ENCODE measurements around the gene PLXNC1. TPM values are rescaled to one million over a fixed set of nuclear protein-coding genes. Genes with fewer than 3 reads are reported as not detected.

Gene PLXNC1
- total and polyA plus RNA-seq, 7 experiments from 2014 or later = 2.5 to 57.2 (median 12.6) TPM

DNA sequence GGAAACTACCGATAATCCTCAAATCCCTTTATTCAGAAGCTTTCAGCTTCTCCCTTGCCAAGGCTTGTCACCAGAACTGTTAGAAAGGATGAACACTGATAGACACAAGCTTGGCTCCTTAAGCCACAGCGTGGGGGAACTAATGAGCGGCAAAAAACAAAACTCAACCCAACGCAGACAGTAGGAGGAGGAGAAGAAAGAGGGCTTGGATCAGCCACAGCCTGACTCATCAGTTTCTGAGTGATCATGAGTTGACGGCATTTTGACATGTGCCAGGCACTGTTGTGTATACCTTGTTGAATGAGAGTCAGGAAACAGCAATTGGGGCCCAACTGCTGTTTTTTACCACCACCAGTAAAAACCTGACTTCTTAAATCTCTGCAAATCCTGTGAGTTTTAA is 23.7 kb downstream of the PLXNC1 start:
- CTCF ChIA-PET = no interaction called here
- Histone ChIP-seq H3K27me3 (ENCODE audit: control insufficient read depth in 2 of 2, insufficient read depth in 2 of 2, low read length in 2 of 2) (no peaks in the 10 kb centered on the region), H3K36me3 (ENCODE audit: control insufficient read depth in 2 of 3, insufficient read depth in 3 of 3, low read length in 3 of 3) (no peaks in the 10 kb centered on the region), H3K27ac (ENCODE audit: low read depth, low read length) (no peak overlapping the region), H3K9me3 (ENCODE audit: control insufficient read depth in 2 of 3, low read length in 3 of 3) (no peaks in the 10 kb centered on the region), H3K4me3 (ENCODE audit: low read length) (no peak overlapping the region), H3K4me1 (ENCODE audit: control insufficient read depth in 2 of 2, insufficient read depth in 2 of 2, low read length in 2 of 2) (peaks cover 14 to 27% of the 10 kb centered on the region in 2 donors)
- peak; percentile 46 for ATAC-seq
- H3K4me3 Mint-ChIP-seq = no peak overlapping the region
- POLR2A ChIA-PET = no interaction called here
- H3K9me3 Mint-ChIP-seq = no peaks in the 10 kb centered on the region
- intact Hi-C loops (cut with micrococcal nuclease) = loop anchor here in 1 of 2 donors (2.0 kb wide), 1 partner anchor 21 kb away; no protein-coding TSS in a partner anchor
- DNase-seq = peak in 1 of 9 donors; percentile 36
- no peaks in the 10 kb centered on the region for H3K27me3 Mint-ChIP-seq
- peak overlapping the region in 1 of 9 donors; percentile 18 for H3K27ac Mint-ChIP-seq
- H3K4me1 Mint-ChIP-seq = peaks cover 39 to 72% (median 64%) of the 10 kb centered on the region in 7 donors
- peaks cover 0 to 28% (median 7%) of the 10 kb centered on the region in 5 donors for H3K36me3 Mint-ChIP-seq

GRCh38 chr12:94172973-94173372 is 24.6 kb downstream of the PLXNC1 start:
- Histone ChIP-seq H3K27ac (ENCODE audit: low read depth, low read length) (no peak overlapping the region), H3K27me3 (ENCODE audit: control insufficient read depth in 2 of 2, insufficient read depth in 2 of 2, low read length in 2 of 2) (no peaks in the 10 kb centered on the region), H3K4me3 (ENCODE audit: low read length) (no peak overlapping the region), H3K36me3 (ENCODE audit: control insufficient read depth in 2 of 3, insufficient read depth in 3 of 3, low read length in 3 of 3) (no peaks in the 10 kb centered on the region), H3K9me3 (ENCODE audit: control insufficient read depth in 2 of 3, low read length in 3 of 3) (no peaks in the 10 kb centered on the region), H3K4me1 (ENCODE audit: control insufficient read depth in 2 of 2, insufficient read depth in 2 of 2, low read length in 2 of 2) (peaks cover 14 to 27% of the 10 kb centered on the region in 2 donors)
- intact Hi-C loops (cut with micrococcal nuclease) = loop anchor here in 1 of 2 donors (2.0 kb wide), 1 partner anchor 22 kb away; no protein-coding TSS in a partner anchor
- Mint-ChIP-seq H3K27ac (peak overlapping the region in 1 of 9 donors; percentile 36), H3K36me3 (peaks cover under 1 to 33% (median 12%) of the 10 kb centered on the region in 5 donors), H3K4me3 (no peak overlapping the region), H3K9me3 (peaks cover 0 to 9% (median 2%) of the 10 kb centered on the region in 11 donors), H3K4me1 (peaks cover 39 to 67% (median 59%) of the 10 kb centered on the region in 7 donors), H3K27me3 (peaks cover 0 to 3% (median 0%) of the 10 kb centered on the region in 5 donors)
- POLR2A ChIA-PET = interaction anchor here (0.9 kb wide), 1 partner anchor 90 kb away, joined by 3 read pairs; no protein-coding TSS in a partner anchor
- ATAC-seq (peak; percentile 58), DNase-seq (no peak)
- CTCF ChIA-PET = no interaction called here

- Histone ChIP-seq H3K27ac (ENCODE audit: low read depth, low read length) (no peak overlapping the region), H3K4me3 (ENCODE audit: low read length) (no peak overlapping the region), H3K27me3 (ENCODE audit: control insufficient read depth in 2 of 2, insufficient read depth in 2 of 2, low read length in 2 of 2) (no peaks in the 10 kb centered on the region), H3K4me1 (ENCODE audit: control insufficient read depth in 2 of 2, insufficient read depth in 2 of 2, low read length in 2 of 2) (peaks cover 14 to 27% of the 10 kb centered on the region in 2 donors), H3K9me3 (ENCODE audit: control insufficient read depth in 2 of 3, low read length in 3 of 3) (no peaks in the 10 kb centered on the region), H3K36me3 (ENCODE audit: control insufficient read depth in 2 of 3, insufficient read depth in 3 of 3, low read length in 3 of 3) (no peaks in the 10 kb centered on the region)
- H3K36me3 Mint-ChIP-seq = peaks cover 5 to 38% (median 17%) of the 10 kb centered on the region in 5 donors
- peak overlapping the region in 6 of 10 donors; percentile 6 to 48 (median 29) for H3K4me3 Mint-ChIP-seq
- H3K4me1 Mint-ChIP-seq = peaks cover 32 to 60% (median 51%) of the 10 kb centered on the region in 7 donors
- ATAC-seq (peak; percentile 24), DNase-seq (no peak)
- ChIA-PET POLR2A (interaction anchor here (0.6 to 0.9 kb wide), 4 partner anchors 89 to 1299 kb away, joined by 3 to 4 read pairs (median 3); no protein-coding TSS in a partner anchor), CTCF (interaction anchor here (1.3 kb wide), 1 partner anchor 50 kb away, joined by 6 read pairs; no protein-coding TSS in a partner anchor)
- H3K9me3 Mint-ChIP-seq = peaks cover 0 to 13% (median 5%) of the 10 kb centered on the region in 11 donors
- peaks cover 0 to 3% (median 0%) of the 10 kb centered on the region in 5 donors for H3K27me3 Mint-ChIP-seq
- intact Hi-C loops (cut with micrococcal nuclease) = loop anchor here (1.0 to 2.0 kb wide), 3 partner anchors 23 to 35 kb away; no protein-coding TSS in a partner anchor
- peak overlapping the region in 1 of 9 donors; percentile 50 for H3K27ac Mint-ChIP-seq
Measured at GRCh38 chr12:94173660-94174265, 25.4 kb downstream of the PLXNC1 start.

DNA sequence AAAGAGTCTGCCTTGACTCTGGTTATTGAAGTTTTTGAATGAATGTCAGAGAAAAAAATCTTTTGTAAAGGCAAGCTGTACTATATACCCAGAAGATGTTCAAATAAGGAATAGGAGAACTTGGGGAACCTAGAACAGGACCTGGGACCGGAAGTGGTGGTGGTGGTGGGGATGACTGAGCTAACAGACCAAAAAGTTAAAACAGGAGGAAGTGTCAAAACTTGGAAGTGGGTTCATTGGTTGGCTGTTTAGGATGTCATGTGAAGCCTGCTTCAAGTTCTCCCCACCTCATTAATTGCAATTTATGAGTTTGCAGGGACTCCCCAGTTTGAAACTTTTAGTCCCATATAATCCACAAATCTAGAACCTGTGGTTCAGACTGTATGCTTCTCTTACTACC is 26.2 kb downstream of the PLXNC1 start:
- DNase-seq (peak in 5 of 9 donors; percentile 13 to 36 (median 21)), ATAC-seq (peak; percentile 73)
- peak overlapping the region in 2 of 9 donors; percentile 14 to 50 for H3K27ac Mint-ChIP-seq
- ChIA-PET POLR2A (no interaction called here), CTCF (interaction anchor here (0.6 to 1.3 kb wide), 2 partner anchors 51 to 141 kb away, joined by 3 to 6 read pairs; no protein-coding TSS in a partner anchor)
- Histone ChIP-seq H3K36me3 (ENCODE audit: control insufficient read depth in 2 of 3, insufficient read depth in 3 of 3, low read length in 3 of 3) (no peaks in the 10 kb centered on the region), H3K27ac (ENCODE audit: low read depth, low read length) (no peak overlapping the region), H3K9me3 (ENCODE audit: control insufficient read depth in 2 of 3, low read length in 3 of 3) (no peaks in the 10 kb centered on the region), H3K4me3 (ENCODE audit: low read length) (no peak overlapping the region), H3K27me3 (ENCODE audit: control insufficient read depth in 2 of 2, insufficient read depth in 2 of 2, low read length in 2 of 2) (no peaks in the 10 kb centered on the region), H3K4me1 (ENCODE audit: control insufficient read depth in 2 of 2, insufficient read depth in 2 of 2, low read length in 2 of 2) (peaks cover 9 to 27% of the 10 kb centered on the region in 2 donors)
- peaks cover 0 to 3% (median 0%) of the 10 kb centered on the region in 5 donors for H3K27me3 Mint-ChIP-seq
- H3K36me3 Mint-ChIP-seq = peaks cover 5 to 39% (median 21%) of the 10 kb centered on the region in 5 donors
- peaks cover 0 to 17% (median 5%) of the 10 kb centered on the region in 11 donors for H3K9me3 Mint-ChIP-seq
- intact Hi-C loops (cut with micrococcal nuclease) = loop anchor here (1.0 to 2.0 kb wide), 2 partner anchors 32 to 34 kb away; no protein-coding TSS in a partner anchor
- H3K4me1 Mint-ChIP-seq = peaks cover 24 to 59% (median 43%) of the 10 kb centered on the region in 7 donors
- H3K4me3 Mint-ChIP-seq = peak overlapping the region in 8 of 10 donors; percentile 4 to 61 (median 45)

- peaks cover 0 to 17% (median 5%) of the 10 kb centered on the region in 11 donors for H3K9me3 Mint-ChIP-seq
- peak overlapping the region in 2 of 10 donors; percentile 4 to 40 for H3K4me3 Mint-ChIP-seq
- ATAC-seq (no peak), DNase-seq (no peak)
- Histone ChIP-seq H3K36me3 (ENCODE audit: control insufficient read depth in 2 of 3, insufficient read depth in 3 of 3, low read length in 3 of 3) (no peaks in the 10 kb centered on the region), H3K27ac (ENCODE audit: low read depth, low read length) (no peak overlapping the region), H3K9me3 (ENCODE audit: control insufficient read depth in 2 of 3, low read length in 3 of 3) (no peaks in the 10 kb centered on the region), H3K4me1 (ENCODE audit: control insufficient read depth in 2 of 2, insufficient read depth in 2 of 2, low read length in 2 of 2) (peaks cover 7 to 36% of the 10 kb centered on the region in 2 donors), H3K4me3 (ENCODE audit: low read length) (no peak overlapping the region), H3K27me3 (ENCODE audit: control insufficient read depth in 2 of 2, insufficient read depth in 2 of 2, low read length in 2 of 2) (no peaks in the 10 kb centered on the region)
- peaks cover 0 to 3% (median 0%) of the 10 kb centered on the region in 5 donors for H3K27me3 Mint-ChIP-seq
- intact Hi-C loops (cut with micrococcal nuclease) = loop anchor here (1.0 to 2.0 kb wide), 2 partner anchors 31 to 129 kb away; no protein-coding TSS in a partner anchor
- H3K36me3 Mint-ChIP-seq = peaks cover 5 to 43% (median 21%) of the 10 kb centered on the region in 5 donors
- ChIA-PET POLR2A (no interaction called here), CTCF (no interaction called here)
- H3K4me1 Mint-ChIP-seq = peaks cover 15 to 58% (median 32%) of the 10 kb centered on the region in 7 donors
- H3K27ac Mint-ChIP-seq = peak overlapping the region in 2 of 9 donors; percentile 1 to 19
Measured at GRCh38 chr12:94175763-94176668, 27.6 kb downstream of the PLXNC1 start.

DNA sequence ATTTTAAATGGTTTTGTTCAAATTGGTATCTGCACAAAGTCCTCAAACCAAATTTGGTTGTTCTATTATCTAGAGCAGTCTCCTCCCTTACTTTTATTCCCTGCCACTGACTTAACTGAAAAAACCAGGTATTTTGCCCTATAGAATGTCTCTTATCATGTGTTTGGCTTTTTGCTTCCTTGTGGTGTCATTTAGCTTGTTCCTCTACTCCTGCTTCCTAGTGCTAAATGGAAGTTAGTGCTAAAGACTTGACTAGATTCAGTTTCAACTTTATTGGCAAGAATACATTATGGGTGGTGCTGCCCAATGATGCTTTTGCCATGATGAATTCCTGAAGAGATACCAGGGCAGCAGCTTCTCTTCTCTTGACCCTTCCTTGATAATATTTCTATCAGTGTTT is 29.7 kb downstream of the PLXNC1 start:
- H3K27ac ChIP-seq (ENCODE audit: low read depth, low read length) = no peak overlapping the region
- peaks cover 7 to 36% of the 10 kb centered on the region in 2 donors for H3K4me1 ChIP-seq (ENCODE audit: control insufficient read depth in 2 of 2, insufficient read depth in 2 of 2, low read length in 2 of 2)
- H3K27me3 Mint-ChIP-seq = peaks cover 0 to 3% (median 0%) of the 10 kb centered on the region in 5 donors
- CTCF ChIA-PET = interaction anchor here (1.3 kb wide), 1 partner anchor 76 kb away, joined by 4 read pairs; no protein-coding TSS in a partner anchor
- no peak overlapping the region for H3K4me3 ChIP-seq (ENCODE audit: low read length)
- POLR2A ChIA-PET = no interaction called here
- no peak overlapping the region for H3K4me3 Mint-ChIP-seq
- no peaks in the 10 kb centered on the region for H3K9me3 ChIP-seq (ENCODE audit: control insufficient read depth in 2 of 3, low read length in 3 of 3)
- DNase-seq = no peak
- peaks cover 0 to 17% (median 5%) of the 10 kb centered on the region in 11 donors for H3K9me3 Mint-ChIP-seq
- no peak overlapping the region for H3K27ac Mint-ChIP-seq
- H3K27me3 ChIP-seq (ENCODE audit: control insufficient read depth in 2 of 2, insufficient read depth in 2 of 2, low read length in 2 of 2) = no peaks in the 10 kb centered on the region
- peaks cover 15 to 47% (median 28%) of the 10 kb centered on the region in 7 donors for H3K4me1 Mint-ChIP-seq
- H3K36me3 ChIP-seq (ENCODE audit: control insufficient read depth in 2 of 3, insufficient read depth in 3 of 3, low read length in 3 of 3) = no peaks in the 10 kb centered on the region
- no peak for ATAC-seq
- peaks cover 5 to 42% (median 21%) of the 10 kb centered on the region in 5 donors for H3K36me3 Mint-ChIP-seq
- intact Hi-C loops (cut with micrococcal nuclease) = no loop called here
